ENCODE measurements around the gene TNFRSF9. TPM values are rescaled to one million over a fixed set of nuclear protein-coding genes. Genes with fewer than 3 reads are reported as not detected.
A peak's percentile ranks its signal among the peaks of the same experiment; 100 is the strongest.

Gene TNFRSF9
- total and polyA plus RNA-seq, 2 of the 8 experiments (the other 6 are each of a cell fraction or from before 2014, with no cell fraction given) = not detected

DNA sequence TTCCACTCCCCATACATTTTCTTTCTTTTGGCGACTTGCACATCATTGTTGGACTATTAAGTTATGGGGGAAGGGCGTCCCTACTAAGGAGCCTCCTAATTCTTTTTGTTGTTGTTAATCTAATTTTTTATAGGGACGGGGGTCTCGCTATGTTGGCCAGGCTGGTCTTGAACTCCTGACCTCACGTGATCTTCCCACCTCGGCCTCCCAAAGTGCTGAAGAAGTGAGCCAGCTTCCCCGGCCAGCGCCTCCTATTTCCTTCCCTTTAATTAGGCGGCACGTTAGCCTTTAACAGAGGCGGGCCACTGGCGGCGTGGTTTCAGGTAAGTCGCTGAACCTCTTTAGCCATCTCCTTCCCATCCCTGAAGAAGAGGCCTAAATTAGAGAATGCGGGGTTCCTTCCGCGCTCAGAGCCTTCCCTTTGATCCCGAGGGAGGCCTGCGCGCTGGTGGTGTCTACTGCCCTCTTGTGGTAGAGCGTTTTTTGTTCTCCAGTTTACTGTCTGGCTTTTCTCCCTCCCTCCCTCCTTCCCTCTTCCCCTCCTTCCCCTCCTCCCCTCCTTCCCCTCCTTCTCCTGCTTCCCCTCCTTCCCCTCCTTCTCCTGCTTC, 38.1 kb downstream of the TNFRSF9 start (continued):
- TF ChIP-seq CHD2 (IDR thresholded peaks at IDR 0.05; ENCODE audit: low read length) (0 out of 2 replicates have a peak, but pooled peaks have one; percentile 34), TEAD4 (IDR thresholded peaks at IDR 0.05; ENCODE audit: low read depth, low read length) (no peak), SAP30 (IDR thresholded peaks at IDR 0.05; ENCODE audit: insufficient read depth, insufficient replicate concordance, low read length) (no peak), ASH2L (IDR thresholded peaks at IDR 0.05; ENCODE audit: low read length) (peak; percentile 24), YY1 (IDR thresholded peaks at IDR 0.05; ENCODE audit: low read depth, low read length) (0 out of 2 replicates have a peak, but pooled peaks have one; percentile 28), CBX5 (IDR thresholded peaks at IDR 0.05; ENCODE audit: low read depth, low read length) (no peak), CTBP2 (IDR thresholded peaks at IDR 0.05; ENCODE audit: borderline replicate concordance, insufficient read depth, insufficient read length, low read length) (no peak), ZNF274 (IDR thresholded peaks at IDR 0.05; ENCODE audit: borderline replicate concordance, extremely low read depth, low read length) (no peak), TAF7 (optimal IDR thresholded peaks at IDR 0.05; ENCODE audit: borderline replicate concordance, low read depth, low read length) (no peak), CHD1 (IDR thresholded peaks at IDR 0.05; ENCODE audit: low read depth, low read length) (no peak)
- TF ChIP-seq, protein P1, sequence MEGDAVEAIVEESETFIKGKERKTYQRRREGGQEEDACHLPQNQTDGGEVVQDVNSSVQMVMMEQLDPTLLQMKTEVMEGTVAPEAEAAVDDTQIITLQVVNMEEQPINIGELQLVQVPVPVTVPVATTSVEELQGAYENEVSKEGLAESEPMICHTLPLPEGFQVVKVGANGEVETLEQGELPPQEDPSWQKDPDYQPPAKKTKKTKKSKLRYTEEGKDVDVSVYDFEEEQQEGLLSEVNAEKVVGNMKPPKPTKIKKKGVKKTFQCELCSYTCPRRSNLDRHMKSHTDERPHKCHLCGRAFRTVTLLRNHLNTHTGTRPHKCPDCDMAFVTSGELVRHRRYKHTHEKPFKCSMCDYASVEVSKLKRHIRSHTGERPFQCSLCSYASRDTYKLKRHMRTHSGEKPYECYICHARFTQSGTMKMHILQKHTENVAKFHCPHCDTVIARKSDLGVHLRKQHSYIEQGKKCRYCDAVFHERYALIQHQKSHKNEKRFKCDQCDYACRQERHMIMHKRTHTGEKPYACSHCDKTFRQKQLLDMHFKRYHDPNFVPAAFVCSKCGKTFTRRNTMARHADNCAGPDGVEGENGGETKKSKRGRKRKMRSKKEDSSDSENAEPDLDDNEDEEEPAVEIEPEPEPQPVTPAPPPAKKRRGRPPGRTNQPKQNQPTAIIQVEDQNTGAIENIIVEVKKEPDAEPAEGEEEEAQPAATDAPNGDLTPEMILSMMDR (IDR thresholded peaks at IDR 0.05; ENCODE audit: control extremely low read depth in 1 of 3, insufficient read depth in 1 of 3, low read depth in 1 of 3, low read length in 3 of 3) = peak; percentile 72 to 77 (median 74)

Measured in H1 (cell line).